Activated CD8-positive, alpha-beta memory T cell treated with anti-CD3 and anti-CD28 coated beads, Interleukin-2, amount 50 U/mL, for 48 hours (primary cell): ENCODE measurements around the gene TFF1.
A peak's percentile ranks its signal among the peaks of the same experiment; 100 is the strongest.

Experiments used
- DNase-seq: peaks from one replicate; pipeline ENCODE4 v3.0.0-alpha.2; 2020

Gene TFF1

GRCh38 chr21:42340187-42341050 lies 25.9 kb downstream of the TFF1 start:
- peak; percentile 40 for DNase-seq

GRCh38 chr21:42338729-42339715 lies 27.3 kb downstream of the TFF1 start:
- DNase-seq = peak; percentile 55

GRCh38 chr21:42337830-42338728 lies 28.3 kb downstream of the TFF1 start:
- DNase-seq = peak; percentile 88

GRCh38 chr21:42337276-42337675 lies 29.1 kb downstream of the TFF1 start:
- peak; percentile 3 for DNase-seq

- peak; percentile 40 for DNase-seq
Observed at GRCh38 chr21:42336054-42336453, 30.3 kb downstream of the TFF1 start.

- peak; percentile 20 for DNase-seq
Observed at GRCh38 chr21:42332557-42333317, 33.6 kb downstream of the TFF1 start.

GRCh38 chr21:42331660-42332059 lies 34.7 kb downstream of the TFF1 start:
- DNase-seq = no peak

- DNase-seq = peak; percentile 1
Observed at GRCh38 chr21:42330380-42331371, 35.7 kb downstream of the TFF1 start.

- DNase-seq = peak; percentile 10
Observed at GRCh38 chr21:42324896-42325295, 41.4 kb downstream of the TFF1 start.

- DNase-seq = peak; percentile 28
Observed at GRCh38 chr21:42321845-42322244, 44.5 kb downstream of the TFF1 start.

- no peak for DNase-seq
Observed at GRCh38 chr21:42321231-42321630, 45.1 kb downstream of the TFF1 start.

- peak; percentile 35 for DNase-seq
Observed at GRCh38 chr21:42320791-42321190, 45.5 kb downstream of the TFF1 start.

- peak; percentile 49 for DNase-seq
Observed at GRCh38 chr21:42319851-42320572, 46.3 kb downstream of the TFF1 start.

- DNase-seq = peak; percentile 47
Observed at GRCh38 chr21:42319376-42319775, 47.0 kb downstream of the TFF1 start.

- DNase-seq = peak; percentile 36
Observed at GRCh38 chr21:42317826-42318746, 48.2 kb downstream of the TFF1 start.

- peak; percentile 36 for DNase-seq
Observed at GRCh38 chr21:42317341-42317741, 49.0 kb downstream of the TFF1 start.

- DNase-seq = peak; percentile 41
Observed at GRCh38 chr21:42316891-42317290, 49.4 kb downstream of the TFF1 start.

- DNase-seq = peak; percentile 38
Observed at GRCh38 chr21:42315296-42315891, 50.9 kb downstream of the TFF1 start, which contains the start of gene TFF3. Gene TFF3, minus strand, starts transcription at chr21:42315409. Its CDS starts 35 bp downstream, at chr21:42315374.
